Transverse colon (tissue), 4 donors: ENCODE results near the gene KCNH1. TPM values are rescaled to one million over a fixed set of nuclear protein-coding genes. Genes with fewer than 3 reads are reported as not detected.

Experiments used
- DNase-seq: peaks from one replicate; pipeline ENCODE4 v3.0.0-alpha.2; 2019
- H3K27ac ChIP-seq, 4 donors: fragments of 200-600 bp; sonication (generic); 2 replicates each; pipeline ENCODE4 v1.5.1; 2016 to 2018; ENCODE audit warnings: inconsistent platforms in 4 of 4
- H3K27me3 ChIP-seq: fragments of 200-600 bp; sonication (generic); 2 replicates; pipeline ENCODE4 v1.5.1; 2017; ENCODE audit warnings: inconsistent platforms
- H3K36me3 ChIP-seq, 4 donors: fragments of 200-600 bp; sonication (generic); 2 replicates each; pipeline ENCODE4 v1.5.1; 2017 to 2019; ENCODE audit warnings: inconsistent platforms in 4 of 4
- H3K4me1 ChIP-seq, 4 donors: fragments of 200-600 bp; sonication (generic); 2 replicates each; pipeline ENCODE4 v1.5.1; 2017 to 2020; ENCODE audit warnings: inconsistent platforms in 4 of 4
- H3K4me3 ChIP-seq, 4 donors: fragments of 200-600 bp; sonication (generic); 1 replicate in 1 of 4; 2 replicates in 3 of 4; pipeline versions ENCODE4 v1.5.1 to v1.6.1; 2017 to 2019; ENCODE audit warnings: inconsistent platforms in 4 of 4
- H3K9me3 ChIP-seq, 2 donors: fragments of 200-600 bp; sonication (generic); 2 replicates each; pipeline ENCODE4 v1.5.1; 2017 to 2019; ENCODE audit warnings: inconsistent platforms in 2 of 2
- EP300 ChIP-seq: sonication (generic); formaldehyde crosslinking; IDR thresholded peaks from one replicate; pipeline ENCODE4 v1.6.1; 2017; ENCODE audit warnings: antibody characterized with exemption, low read depth
- POLR2A ChIP-seq: fragments of 450-650 bp; IDR thresholded peaks from one replicate; pipeline ENCODE4 v1.6.1; 2016; ENCODE audit warnings: antibody characterized with exemption, mild to moderate bottlenecking, moderate library complexity
- POLR2AphosphoS5 ChIP-seq, 3 donors: sonication (generic); formaldehyde crosslinking; IDR thresholded peaks; one replicate each; pipeline ENCODE4 v1.6.1; 2016; ENCODE audit warnings: antibody characterized with exemption in 3 of 3
- WGBS, 2 donors: methylation state at CpG; one replicate each; pipeline ENCODE4 v1.1.5; 2018; ENCODE audit warnings: low coverage in 1 of 2; 5-methylcytosine and 5-hydroxymethylcytosine counted together
- in situ Hi-C, 4 donors: fragments of 200-750 bp; cut with MboI; loops; one replicate each; pipeline versions ENCODE4 v1.15.0 to v1.15.1; 2017; ENCODE audit warnings: low sequenced_read_pairs in 3 of 4, low pct_ligation_motif_present in 1 of 4, low pct_unique_long_range_greater_than_20kb in 1 of 4
- intact Hi-C: fragments of 100-400 bp; cut with DNase I; formaldehyde crosslinking; loops from one replicate; pipeline ENCODE4 v1.15.1; 2023; ENCODE audit warnings: low total_unique reads
- total RNA-seq, 4 donors: library from RNA; depleted of rRNA; stranded (reverse); fragments of >200 nt; gene quantifications; one replicate each; pipeline ENCODE4 v1.1.0, GENCODE V29; 2016
- TF ChIP-seq, protein P1 (sequence below), 5 experiments: fragments of 200-600 bp in 3 of 5; fragments of 450-650 bp in 2 of 5; sonication (generic) in 3 of 5; IDR thresholded peaks; 1 replicate in 2 of 5; 2 replicates in 3 of 5; pipeline ENCODE4 v1.5.1; 2016 to 2017; ENCODE audit warnings: antibody characterized with exemption in 5 of 5, inconsistent platforms in 3 of 5, mild to moderate bottlenecking in 2 of 5, moderate library complexity in 1 of 5

KCNH1 gene
- total RNA-seq, 4 donors from 2014 or later = 0.55 to 9.4 (median 2.2) TPM

- no peak overlapping the region for H3K4me3 ChIP-seq
- in situ Hi-C loops (no loop called here), intact Hi-C loops (no loop called here)
- peaks cover 0 to under 1% of the 10 kb centered on the region in 2 donors for H3K9me3 ChIP-seq
- no peaks in the 10 kb centered on the region for H3K27me3 ChIP-seq
- no peaks in the 10 kb centered on the region for H3K36me3 ChIP-seq
- no peak for DNase-seq
- no peak for TF ChIP-seq EP300
- TF ChIP-seq, protein P1, sequence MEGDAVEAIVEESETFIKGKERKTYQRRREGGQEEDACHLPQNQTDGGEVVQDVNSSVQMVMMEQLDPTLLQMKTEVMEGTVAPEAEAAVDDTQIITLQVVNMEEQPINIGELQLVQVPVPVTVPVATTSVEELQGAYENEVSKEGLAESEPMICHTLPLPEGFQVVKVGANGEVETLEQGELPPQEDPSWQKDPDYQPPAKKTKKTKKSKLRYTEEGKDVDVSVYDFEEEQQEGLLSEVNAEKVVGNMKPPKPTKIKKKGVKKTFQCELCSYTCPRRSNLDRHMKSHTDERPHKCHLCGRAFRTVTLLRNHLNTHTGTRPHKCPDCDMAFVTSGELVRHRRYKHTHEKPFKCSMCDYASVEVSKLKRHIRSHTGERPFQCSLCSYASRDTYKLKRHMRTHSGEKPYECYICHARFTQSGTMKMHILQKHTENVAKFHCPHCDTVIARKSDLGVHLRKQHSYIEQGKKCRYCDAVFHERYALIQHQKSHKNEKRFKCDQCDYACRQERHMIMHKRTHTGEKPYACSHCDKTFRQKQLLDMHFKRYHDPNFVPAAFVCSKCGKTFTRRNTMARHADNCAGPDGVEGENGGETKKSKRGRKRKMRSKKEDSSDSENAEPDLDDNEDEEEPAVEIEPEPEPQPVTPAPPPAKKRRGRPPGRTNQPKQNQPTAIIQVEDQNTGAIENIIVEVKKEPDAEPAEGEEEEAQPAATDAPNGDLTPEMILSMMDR (IDR thresholded peaks at IDR 0.05) = no peak
- TF ChIP-seq POLR2A = no peak
- TF ChIP-seq POLR2AphosphoS5 (IDR thresholded peaks at IDR 0.05) = no peak
- H3K4me1 ChIP-seq = no peaks in the 10 kb centered on the region
- no peak overlapping the region for H3K27ac ChIP-seq
Observed at GRCh38 chr1:210937846-210938245, 196.1 kb downstream of the KCNH1 start.

DNA sequence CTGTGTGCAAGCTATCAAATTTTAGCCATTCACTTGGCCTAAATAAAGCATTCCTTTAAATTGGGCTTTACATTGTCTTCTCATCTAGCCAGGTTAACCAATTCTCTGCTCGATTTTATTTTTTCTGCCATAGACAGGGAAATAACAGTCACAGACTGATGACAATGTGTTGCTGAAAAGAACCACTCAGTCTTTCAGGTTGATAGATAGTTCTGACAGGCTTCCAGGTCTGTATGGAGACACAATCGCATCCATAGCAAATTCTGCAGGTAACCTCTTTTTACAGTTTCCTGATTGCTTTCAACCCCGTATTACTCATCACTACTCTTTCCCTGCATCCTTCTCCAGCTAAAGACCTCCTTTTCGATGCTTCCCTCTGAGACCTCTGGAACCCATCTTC, 198.0 kb downstream of the KCNH1 start:
- DNase-seq = no peak

DNA sequence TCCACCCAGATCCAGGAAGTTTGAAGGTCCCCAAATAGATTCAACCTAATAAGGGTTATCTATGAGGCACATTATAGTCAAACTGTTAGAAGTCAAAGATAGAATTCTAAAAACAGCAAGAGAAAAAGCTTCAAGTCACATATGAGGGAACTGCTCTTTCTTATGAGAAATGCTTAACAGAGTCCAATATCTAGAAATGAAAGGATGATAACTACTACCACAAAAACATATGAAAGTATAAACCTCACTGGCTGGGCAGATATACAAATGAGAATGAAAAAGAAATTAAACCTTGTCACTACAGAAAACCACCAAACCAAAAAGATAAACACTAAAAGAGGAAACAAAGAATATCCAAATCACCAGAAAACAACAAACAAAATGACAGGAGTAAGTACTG, 201.8 kb downstream of the KCNH1 start:
- TF ChIP-seq POLR2AphosphoS5 (IDR thresholded peaks at IDR 0.05) = no peak
- no peak for TF ChIP-seq EP300
- TF ChIP-seq POLR2A = no peak
- TF ChIP-seq, protein P1 (IDR thresholded peaks at IDR 0.05) = no peak
- intact Hi-C loops = no loop called here
- no peaks in the 10 kb centered on the region for H3K27me3 ChIP-seq
- no peaks in the 10 kb centered on the region for H3K36me3 ChIP-seq
- in situ Hi-C loops = no loop called here
- DNase-seq = no peak
- no peak overlapping the region for H3K27ac ChIP-seq
- no peak overlapping the region for H3K4me3 ChIP-seq
- peaks cover 0 to 6% of the 10 kb centered on the region in 2 donors for H3K9me3 ChIP-seq
- H3K4me1 ChIP-seq = no peaks in the 10 kb centered on the region

More for the DNA sequence above, 198.0 kb downstream of the KCNH1 start:
- in situ Hi-C loops (no loop called here), intact Hi-C loops (no loop called here)
- Histone ChIP-seq H3K27ac (no peak overlapping the region), H3K36me3 (no peaks in the 10 kb centered on the region), H3K27me3 (no peaks in the 10 kb centered on the region), H3K4me3 (no peak overlapping the region), H3K4me1 (no peaks in the 10 kb centered on the region), H3K9me3 (peaks cover 0 to 6% of the 10 kb centered on the region in 2 donors)
- WGBS, 2 donors = 50 to 75% methylated on average over 4 of the region's 4 CpGs
- TF ChIP-seq POLR2AphosphoS5 (IDR thresholded peaks at IDR 0.05) (no peak), EP300 (no peak)
- TF ChIP-seq, protein P1 (IDR thresholded peaks at IDR 0.05) = no peak

DNA sequence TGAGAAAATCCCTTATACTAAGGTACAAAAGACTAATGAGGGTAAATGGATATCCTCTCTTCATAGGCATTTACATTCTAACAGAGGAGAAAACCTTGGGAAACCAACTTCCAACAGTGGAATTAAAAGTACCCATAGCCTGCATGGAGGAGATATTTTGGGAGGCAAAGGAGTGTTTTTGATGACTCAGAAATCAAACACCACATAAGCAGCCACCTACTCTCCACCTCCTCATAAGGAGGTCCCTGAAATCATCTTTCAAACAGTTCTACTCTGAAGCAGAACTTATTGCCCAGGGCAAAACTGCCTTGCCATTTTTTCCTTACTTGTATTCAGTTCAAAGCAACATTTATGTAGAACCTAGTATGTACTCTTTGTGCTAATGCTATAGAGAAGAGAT, 211.3 kb downstream of the KCNH1 start:
- Histone ChIP-seq H3K27me3 (no peaks in the 10 kb centered on the region), H3K4me1 (no peaks in the 10 kb centered on the region), H3K9me3 (no peaks in the 10 kb centered on the region), H3K36me3 (no peaks in the 10 kb centered on the region), H3K4me3 (no peak overlapping the region), H3K27ac (no peak overlapping the region)
- intact Hi-C loops = no loop called here
- in situ Hi-C loops = no loop called here
- no peak for DNase-seq
- TF ChIP-seq, protein P1 (IDR thresholded peaks at IDR 0.05) = no peak
- TF ChIP-seq POLR2AphosphoS5 (IDR thresholded peaks at IDR 0.05) (no peak), EP300 (no peak), POLR2A (no peak)
